Activated CD4-positive, alpha-beta T cell treated with anti-CD3 and anti-CD28 coated beads for 36 hours (primary cell): Measurements from ENCODE around the gene PRR4. TPM values are rescaled to one million over a fixed set of nuclear protein-coding genes. Genes with fewer than 3 reads are reported as not detected.

Experiments used
- total RNA-seq, 2 experiments: library from RNA; stranded (reverse); gene quantifications; one replicate each; pipeline ENCODE4 v1.2.3, GENCODE V29; 2021

The PRR4 gene
- total RNA-seq, 2 experiments from 2014 or later, result 1.3 to 2.1 TPM

Other genes starting within 250 kb of the PRR4 start
- gene MAGOHB, start 235.9 kb downstream of the PRR4 start, total RNA-seq, result 10 to 100 TPM; 66.3 to 89.3 TPM
- not detected for gene STYK1, start 175.4 kb downstream of the PRR4 start, total RNA-seq
- gene YBX3, start 126.2 kb downstream of the PRR4 start, total RNA-seq, result 100 to 1,000 TPM; 157 to 175 TPM
- gene TAS2R7, start 46.8 kb downstream of the PRR4 start, total RNA-seq, result not detected
- not detected for gene TAS2R8, start 42.2 kb downstream of the PRR4 start, total RNA-seq
- not detected for gene TAS2R9, start 39.3 kb downstream of the PRR4 start, total RNA-seq
- gene TAS2R10, start 23.1 kb downstream of the PRR4 start, total RNA-seq, result not detected
- gene PRH1, start 34.8 kb upstream of the PRR4 start, total RNA-seq, result 10 to 100 TPM; 11.0 to 12.7 TPM
- gene TAS2R13, start 60.1 kb upstream of the PRR4 start, total RNA-seq, result under 1 TPM; 0.27 to 0.35 TPM
- gene PRH2, start 79.8 kb upstream of the PRR4 start, total RNA-seq, result not detected
- 1 to 10 TPM in 1 of 2 experiments, under 1 TPM in 1; 0.94 to 1.1 TPM for gene TAS2R14, start 89.8 kb upstream of the PRR4 start, total RNA-seq
- gene TAS2R50, start 137.4 kb upstream of the PRR4 start, total RNA-seq, result under 1 TPM; 0.30 to 0.53 TPM
- gene TAS2R20, start 148.8 kb upstream of the PRR4 start, total RNA-seq, result 1 to 10 TPM; 1.2 to 1.4 TPM
- gene TAS2R19, start 173.1 kb upstream of the PRR4 start, total RNA-seq, result 1 to 10 TPM; 1.2 to 1.6 TPM
- gene TAS2R31, start 181.9 kb upstream of the PRR4 start, total RNA-seq, result 1 to 10 TPM in 1 of 2 experiments, under 1 TPM in 1; 0.44 to 1.6 TPM
- gene TAS2R46, start 212.8 kb upstream of the PRR4 start, total RNA-seq, result under 1 TPM in 1 of 2 experiments, not detected in 1; 0.46 TPM
- under 1 TPM; 0.64 to 0.81 TPM for gene TAS2R43, start 242.8 kb upstream of the PRR4 start, total RNA-seq